ENCODE data around the gene ZNF792. TPM values are rescaled to one million over a fixed set of nuclear protein-coding genes. Genes with fewer than 3 reads are reported as not detected.

The ZNF792 gene
- total RNA-seq, 3 donors from 2014 or later (not counting 1 experiment from before 2014, with no cell fraction given) = 11.9 to 19.6 (median 16.2) TPM

GRCh38 chr19:34979819-34980640, 16.0 kb upstream of the ZNF792 start:
- ATAC-seq = no peak
- no peaks in the 10 kb centered on the region for H3K9me3 Mint-ChIP-seq
- H3K4me3 Mint-ChIP-seq = no peak overlapping the region
- no peak for DNase-seq
- Histone ChIP-seq H3K9me3 (ENCODE audit: control insufficient read depth, insufficient read depth, low read length) (no peaks in the 10 kb centered on the region), H3K36me3 (ENCODE audit: control insufficient read depth, insufficient read depth, low read length) (no peaks in the 10 kb centered on the region), H3K4me3 (ENCODE audit: low read length) (no peak overlapping the region), H3K27me3 (ENCODE audit: control insufficient read depth, insufficient read depth, low read length) (no peaks in the 10 kb centered on the region), H3K27ac (ENCODE audit: low read length) (no peak overlapping the region), H3K4me1 (ENCODE audit: control insufficient read depth, insufficient read depth, low read length) (peaks cover under 1% of the 10 kb centered on the region)
- 93% methylated on average over 11 of the region's 12 CpGs for WGBS (ENCODE audit: insufficient coverage)
- TF ChIP-seq, protein P1, sequence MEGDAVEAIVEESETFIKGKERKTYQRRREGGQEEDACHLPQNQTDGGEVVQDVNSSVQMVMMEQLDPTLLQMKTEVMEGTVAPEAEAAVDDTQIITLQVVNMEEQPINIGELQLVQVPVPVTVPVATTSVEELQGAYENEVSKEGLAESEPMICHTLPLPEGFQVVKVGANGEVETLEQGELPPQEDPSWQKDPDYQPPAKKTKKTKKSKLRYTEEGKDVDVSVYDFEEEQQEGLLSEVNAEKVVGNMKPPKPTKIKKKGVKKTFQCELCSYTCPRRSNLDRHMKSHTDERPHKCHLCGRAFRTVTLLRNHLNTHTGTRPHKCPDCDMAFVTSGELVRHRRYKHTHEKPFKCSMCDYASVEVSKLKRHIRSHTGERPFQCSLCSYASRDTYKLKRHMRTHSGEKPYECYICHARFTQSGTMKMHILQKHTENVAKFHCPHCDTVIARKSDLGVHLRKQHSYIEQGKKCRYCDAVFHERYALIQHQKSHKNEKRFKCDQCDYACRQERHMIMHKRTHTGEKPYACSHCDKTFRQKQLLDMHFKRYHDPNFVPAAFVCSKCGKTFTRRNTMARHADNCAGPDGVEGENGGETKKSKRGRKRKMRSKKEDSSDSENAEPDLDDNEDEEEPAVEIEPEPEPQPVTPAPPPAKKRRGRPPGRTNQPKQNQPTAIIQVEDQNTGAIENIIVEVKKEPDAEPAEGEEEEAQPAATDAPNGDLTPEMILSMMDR (IDR thresholded peaks at IDR 0.05) = no peak
- peaks cover 0 to 3% of the 10 kb centered on the region in 2 donors for H3K27me3 Mint-ChIP-seq (ENCODE audit: low read depth in 2 of 2)
- intact Hi-C loops (cut with micrococcal nuclease) = no loop called here
- H3K27ac Mint-ChIP-seq = no peak overlapping the region
- H3K4me1 Mint-ChIP-seq = peaks cover 2 to 7% of the 10 kb centered on the region in 2 donors
- H3K36me3 Mint-ChIP-seq = no peaks in the 10 kb centered on the region

DNA sequence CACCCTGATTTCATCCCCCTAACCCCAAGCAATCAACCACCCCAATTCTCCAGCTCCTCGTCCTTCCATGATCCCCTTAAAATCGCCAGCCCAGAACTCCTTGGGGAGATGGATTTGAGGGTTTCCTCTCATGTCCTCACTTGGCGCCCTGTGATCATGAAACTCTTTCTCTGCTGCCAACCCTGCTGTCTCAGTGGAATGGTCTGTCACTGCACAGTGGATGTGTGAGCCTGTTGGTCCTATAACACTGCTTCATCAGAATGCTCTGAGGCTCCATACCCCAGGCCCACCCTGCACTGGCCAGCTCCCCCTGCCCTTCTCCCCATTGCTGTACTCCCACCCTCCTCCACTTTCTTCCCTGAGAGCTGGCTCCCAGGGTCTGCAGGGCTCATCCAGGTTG, 12.6 kb upstream of the ZNF792 start:
- 86% methylated on average over 3 of the region's 3 CpGs for WGBS (ENCODE audit: insufficient coverage)
- Histone ChIP-seq H3K27ac (ENCODE audit: low read length) (no peak overlapping the region), H3K9me3 (ENCODE audit: control insufficient read depth, insufficient read depth, low read length) (no peaks in the 10 kb centered on the region), H3K4me3 (ENCODE audit: low read length) (no peak overlapping the region), H3K36me3 (ENCODE audit: control insufficient read depth, insufficient read depth, low read length) (no peaks in the 10 kb centered on the region), H3K27me3 (ENCODE audit: control insufficient read depth, insufficient read depth, low read length) (no peaks in the 10 kb centered on the region), H3K4me1 (ENCODE audit: control insufficient read depth, insufficient read depth, low read length) (peaks cover 13% of the 10 kb centered on the region)
- Mint-ChIP-seq H3K27me3 (ENCODE audit: low read depth in 2 of 2) (peaks cover 0 to 3% of the 10 kb centered on the region in 2 donors), H3K36me3 (no peaks in the 10 kb centered on the region), H3K27ac (no peak overlapping the region), H3K9me3 (no peaks in the 10 kb centered on the region), H3K4me3 (no peak overlapping the region), H3K4me1 (peaks cover 12 to 27% of the 10 kb centered on the region in 2 donors)
- no peak for ATAC-seq
- DNase-seq = no peak
- intact Hi-C loops (cut with micrococcal nuclease) = no loop called here
- TF ChIP-seq, protein P1 (IDR thresholded peaks at IDR 0.05) = no peak

DNA sequence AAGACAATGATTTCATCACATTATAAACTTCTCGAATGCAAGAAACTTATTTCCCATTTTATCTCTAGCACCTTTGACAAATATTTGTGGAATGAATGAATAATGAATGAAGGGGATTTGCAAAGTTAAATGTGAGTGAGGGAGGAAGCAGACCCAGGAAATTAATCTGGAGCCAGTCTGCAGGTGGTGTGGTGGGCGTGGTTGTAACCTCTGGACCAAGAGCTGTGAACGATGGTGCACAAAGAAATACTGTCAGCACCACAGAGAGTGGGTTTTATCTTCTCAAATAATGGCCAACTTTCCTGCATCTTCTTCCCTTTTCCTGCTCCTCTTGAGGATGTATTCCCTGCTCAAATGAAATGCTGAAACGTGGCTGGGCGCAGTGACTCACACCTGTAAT, 11.0 kb upstream of the ZNF792 start:
- Histone ChIP-seq H3K27ac (ENCODE audit: low read length) (no peak overlapping the region), H3K9me3 (ENCODE audit: control insufficient read depth, insufficient read depth, low read length) (no peaks in the 10 kb centered on the region), H3K27me3 (ENCODE audit: control insufficient read depth, insufficient read depth, low read length) (no peaks in the 10 kb centered on the region), H3K36me3 (ENCODE audit: control insufficient read depth, insufficient read depth, low read length) (no peaks in the 10 kb centered on the region), H3K4me1 (ENCODE audit: control insufficient read depth, insufficient read depth, low read length) (peaks cover 13% of the 10 kb centered on the region), H3K4me3 (ENCODE audit: low read length) (no peak overlapping the region)
- Mint-ChIP-seq H3K36me3 (no peaks in the 10 kb centered on the region), H3K4me3 (no peak overlapping the region), H3K9me3 (no peaks in the 10 kb centered on the region), H3K27ac (no peak overlapping the region), H3K4me1 (peaks cover 12 to 27% of the 10 kb centered on the region in 2 donors), H3K27me3 (ENCODE audit: low read depth in 2 of 2) (peaks cover 0 to 3% of the 10 kb centered on the region in 2 donors)
- intact Hi-C loops (cut with micrococcal nuclease) = no loop called here
- TF ChIP-seq, protein P1 (IDR thresholded peaks at IDR 0.05) = no peak
- 60% methylated on average over 4 of the region's 5 CpGs for WGBS (ENCODE audit: insufficient coverage)
- no peak for ATAC-seq
- no peak for DNase-seq
